Smooth muscle cell (in vitro differentiated cells): ENCODE measurements around the gene C5orf15. TPM values are rescaled to one million over a fixed set of nuclear protein-coding genes. Genes with fewer than 3 reads are reported as not detected.

ENCODE experiments used
- DNase-seq: peaks from one replicate; lab custom pipeline; 2025; ENCODE audit not compliant: unreplicated experiment; lab: John Stamatoyannopoulos, UW
- H2AFZ ChIP-seq: fragments of 200-600 bp; sonication (generic); 2 replicates; pipeline ENCODE4 v1.6.0; 2016; ENCODE audit warnings: antibody characterized with exemption, low read depth, mild to moderate bottlenecking
- H3F3A ChIP-seq: fragments of 200-600 bp; sonication (generic); 2 replicates; pipeline ENCODE4 v1.6.0; 2017; ENCODE audit warnings: antibody characterized with exemption, low read depth
- H3K27ac ChIP-seq: fragments of 200-600 bp; sonication (generic); 2 replicates; pipeline ENCODE4 v1.5.1; 2016; ENCODE audit warnings: low read depth, mild to moderate bottlenecking
- H3K27me3 ChIP-seq: fragments of 200-600 bp; sonication (generic); 2 replicates; pipeline ENCODE4 v1.6.1; 2016; ENCODE audit warnings: low read depth, mild to moderate bottlenecking
- H3K36me3 ChIP-seq: fragments of 200-600 bp; sonication (generic); 2 replicates; pipeline ENCODE4 v1.5.1; 2016; ENCODE audit warnings: low read depth
- H3K4me1 ChIP-seq: fragments of 200-600 bp; sonication (generic); 2 replicates; pipeline ENCODE4 v1.5.1; 2016; ENCODE audit warnings: low read depth
- H3K4me2 ChIP-seq: fragments of 200-600 bp; sonication (generic); 2 replicates; pipeline ENCODE4 v1.6.0; 2016; ENCODE audit warnings: mild to moderate bottlenecking
- H3K4me3 ChIP-seq: fragments of 200-600 bp; sonication (generic); 2 replicates; pipeline ENCODE4 v1.5.1; 2016; ENCODE audit warnings: mild to moderate bottlenecking
- H3K79me2 ChIP-seq: fragments of 200-600 bp; sonication (generic); 2 replicates; pipeline ENCODE4 v1.6.0; 2016; ENCODE audit warnings: low read depth, mild to moderate bottlenecking
- H3K9ac ChIP-seq: fragments of 200-600 bp; sonication (generic); 2 replicates; pipeline ENCODE4 v1.6.0; 2016; ENCODE audit warnings: low read depth
- H3K9me3 ChIP-seq: fragments of 200-600 bp; sonication (generic); replicated peaks from 2 replicates; pipeline ENCODE4 v1.5.1; 2016; ENCODE audit warnings: low read depth
- H4K20me1 ChIP-seq: fragments of 200-600 bp; sonication (generic); 2 replicates; pipeline ENCODE4 v1.6.0; 2016; ENCODE audit warnings: low read depth
- WGBS: methylation state at CpG from one replicate; pipeline ENCODE4 v1.1.7; 2016; ENCODE audit warnings: low lambda C conversion rate; 5-methylcytosine and 5-hydroxymethylcytosine counted together
- polyA plus RNA-seq: library from polyadenylated mRNA; unstranded; fragments of >200 nt; fragmentation: Nextera tagmentation; extraction: Ambion mirVana; gene quantifications from 2 replicates; pipeline ENCODE4 v1.2.1, GENCODE V29; 2016
- total RNA-seq: library from RNA; depleted of rRNA; stranded (reverse); fragments of >200 nt; gene quantifications from 2 replicates; pipeline ENCODE4 v1.2.3, GENCODE V29; 2014
- TF ChIP-seq, protein P1 (sequence below): fragments of 200-600 bp; sonication (generic); IDR thresholded peaks from 2 replicates; pipeline ENCODE4 v1.5.1; 2017; ENCODE audit warnings: borderline replicate concordance, mild to moderate bottlenecking, antibody characterized with exemption; ENCODE audit not compliant: insufficient read depth, poor library complexity, severe bottlenecking

C5orf15 gene
- total and polyA plus RNA-seq, 2 experiments from 2014 or later: 64.9 to 128 TPM

DNA sequence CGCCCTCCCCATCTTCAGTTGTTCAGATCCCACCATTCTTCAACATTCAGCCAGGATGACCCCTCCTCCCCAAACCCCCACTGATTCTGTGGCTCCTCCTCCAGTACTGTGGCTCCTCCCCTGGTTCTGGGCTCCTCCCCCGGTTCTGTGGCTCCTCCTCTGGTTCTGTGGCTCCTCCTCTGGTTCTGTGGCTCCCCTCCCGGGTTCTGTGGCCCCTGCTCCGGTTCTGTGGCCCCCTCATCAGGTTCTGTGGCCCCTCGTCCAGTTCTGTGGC is 32.8 kb downstream of the C5orf15 start:
- no peak overlapping the region for H3K27ac ChIP-seq
- H3K36me3 ChIP-seq: no peaks in the 10 kb centered on the region
- H2AFZ ChIP-seq: no peak overlapping the region
- H3K79me2 ChIP-seq: no peaks in the 10 kb centered on the region
- no peaks in the 10 kb centered on the region for H3F3A ChIP-seq
- no peak overlapping the region for H3K4me2 ChIP-seq
- no peaks in the 10 kb centered on the region for H3K4me1 ChIP-seq
- H4K20me1 ChIP-seq: no peaks in the 10 kb centered on the region
- H3K9me3 ChIP-seq: no peaks in the 10 kb centered on the region
- H3K9ac ChIP-seq: no peak overlapping the region
- H3K27me3 ChIP-seq: no peaks in the 10 kb centered on the region
- no peak overlapping the region for H3K4me3 ChIP-seq
- DNase-seq: no peak
- WGBS: 95% methylated on average over 5 of the region's 5 CpGs
- TF ChIP-seq, protein P1, sequence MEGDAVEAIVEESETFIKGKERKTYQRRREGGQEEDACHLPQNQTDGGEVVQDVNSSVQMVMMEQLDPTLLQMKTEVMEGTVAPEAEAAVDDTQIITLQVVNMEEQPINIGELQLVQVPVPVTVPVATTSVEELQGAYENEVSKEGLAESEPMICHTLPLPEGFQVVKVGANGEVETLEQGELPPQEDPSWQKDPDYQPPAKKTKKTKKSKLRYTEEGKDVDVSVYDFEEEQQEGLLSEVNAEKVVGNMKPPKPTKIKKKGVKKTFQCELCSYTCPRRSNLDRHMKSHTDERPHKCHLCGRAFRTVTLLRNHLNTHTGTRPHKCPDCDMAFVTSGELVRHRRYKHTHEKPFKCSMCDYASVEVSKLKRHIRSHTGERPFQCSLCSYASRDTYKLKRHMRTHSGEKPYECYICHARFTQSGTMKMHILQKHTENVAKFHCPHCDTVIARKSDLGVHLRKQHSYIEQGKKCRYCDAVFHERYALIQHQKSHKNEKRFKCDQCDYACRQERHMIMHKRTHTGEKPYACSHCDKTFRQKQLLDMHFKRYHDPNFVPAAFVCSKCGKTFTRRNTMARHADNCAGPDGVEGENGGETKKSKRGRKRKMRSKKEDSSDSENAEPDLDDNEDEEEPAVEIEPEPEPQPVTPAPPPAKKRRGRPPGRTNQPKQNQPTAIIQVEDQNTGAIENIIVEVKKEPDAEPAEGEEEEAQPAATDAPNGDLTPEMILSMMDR: no peak

DNA sequence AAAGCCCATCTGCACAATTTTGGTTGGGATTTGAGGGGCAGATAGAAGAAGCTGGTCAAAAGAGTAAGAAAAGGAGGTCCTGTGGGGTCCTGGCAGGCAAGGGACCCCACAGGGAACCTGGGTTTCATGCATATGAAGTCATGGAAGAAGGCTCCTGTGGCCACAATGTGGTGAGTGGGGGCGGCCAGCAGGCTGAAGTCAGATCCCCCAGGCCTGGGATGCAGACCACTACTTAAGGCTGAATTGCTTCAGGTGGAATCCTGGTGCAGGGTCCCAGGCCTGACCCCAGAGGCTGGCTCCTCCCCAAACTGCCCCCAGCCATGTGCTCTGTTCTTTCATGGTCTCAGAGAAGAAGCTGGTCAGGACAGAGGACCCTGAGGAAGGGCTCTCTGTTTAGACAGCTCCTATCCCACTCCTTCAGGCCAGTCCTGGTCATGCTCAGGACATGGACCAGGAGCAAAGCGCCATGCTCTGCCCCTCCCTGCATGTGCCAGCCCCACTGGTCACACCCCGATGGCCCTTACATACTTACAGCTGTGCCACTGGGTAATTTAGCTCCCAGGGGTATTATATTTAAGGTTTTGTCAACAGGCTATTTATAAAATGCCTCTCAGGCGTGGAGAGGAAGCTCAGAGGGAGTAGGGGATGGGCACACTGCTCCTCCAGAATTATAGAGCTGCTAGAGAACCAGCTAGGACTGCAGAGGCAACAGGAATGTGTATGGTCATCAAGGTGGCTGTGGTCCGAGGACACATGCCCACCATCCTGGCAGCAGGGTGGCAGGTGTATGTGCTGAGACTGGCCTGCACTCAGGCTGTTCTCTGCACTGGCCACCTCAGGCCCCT is 33.4 kb downstream of the C5orf15 start:
- no peaks in the 10 kb centered on the region for H3K27me3 ChIP-seq
- no peaks in the 10 kb centered on the region for H4K20me1 ChIP-seq
- no peaks in the 10 kb centered on the region for H3K36me3 ChIP-seq
- no peak overlapping the region for H3K9ac ChIP-seq
- DNase-seq: no peak
- no peak overlapping the region for H3K27ac ChIP-seq
- no peak overlapping the region for H3K4me2 ChIP-seq
- TF ChIP-seq, protein P1: no peak
- no peak overlapping the region for H3K4me3 ChIP-seq
- no peaks in the 10 kb centered on the region for H3K4me1 ChIP-seq
- no peaks in the 10 kb centered on the region for H3K9me3 ChIP-seq
- 88% methylated on average over 5 of the region's 5 CpGs for WGBS
- no peaks in the 10 kb centered on the region for H3K79me2 ChIP-seq
- H3F3A ChIP-seq: no peaks in the 10 kb centered on the region
- H2AFZ ChIP-seq: no peak overlapping the region

DNA sequence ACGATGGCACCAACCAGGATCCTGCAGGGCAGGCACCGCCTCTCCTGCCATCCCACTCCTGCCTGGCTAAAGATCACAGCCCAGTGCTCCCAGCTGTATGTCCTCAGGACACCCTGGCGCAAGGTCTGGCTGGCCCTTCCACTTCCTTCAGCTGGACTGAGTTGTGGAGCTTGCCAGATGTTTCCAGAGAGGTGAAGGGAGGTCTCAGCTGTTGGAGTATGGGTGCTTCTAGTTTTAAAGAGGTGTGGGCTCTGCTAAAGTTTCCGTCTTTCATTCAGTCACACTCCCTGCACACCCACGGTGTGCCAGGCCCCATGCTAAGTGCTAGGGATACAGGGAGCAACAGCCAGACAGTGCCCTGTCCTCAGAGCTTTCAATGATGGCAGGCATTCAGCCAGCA is 34.1 kb downstream of the C5orf15 start:
- Histone ChIP-seq H3K4me2 (no peak overlapping the region), H3K79me2 (no peaks in the 10 kb centered on the region), H3K27me3 (no peaks in the 10 kb centered on the region), H4K20me1 (no peaks in the 10 kb centered on the region), H3K36me3 (no peaks in the 10 kb centered on the region), H3K27ac (no peak overlapping the region), H3K9me3 (no peaks in the 10 kb centered on the region), H3F3A (no peaks in the 10 kb centered on the region), H3K4me1 (no peaks in the 10 kb centered on the region), H3K4me3 (no peak overlapping the region), H3K9ac (no peak overlapping the region), H2AFZ (no peak overlapping the region)
- TF ChIP-seq, protein P1: no peak
- no peak for DNase-seq
- 95% methylated on average over 5 of the region's 5 CpGs for WGBS

DNA sequence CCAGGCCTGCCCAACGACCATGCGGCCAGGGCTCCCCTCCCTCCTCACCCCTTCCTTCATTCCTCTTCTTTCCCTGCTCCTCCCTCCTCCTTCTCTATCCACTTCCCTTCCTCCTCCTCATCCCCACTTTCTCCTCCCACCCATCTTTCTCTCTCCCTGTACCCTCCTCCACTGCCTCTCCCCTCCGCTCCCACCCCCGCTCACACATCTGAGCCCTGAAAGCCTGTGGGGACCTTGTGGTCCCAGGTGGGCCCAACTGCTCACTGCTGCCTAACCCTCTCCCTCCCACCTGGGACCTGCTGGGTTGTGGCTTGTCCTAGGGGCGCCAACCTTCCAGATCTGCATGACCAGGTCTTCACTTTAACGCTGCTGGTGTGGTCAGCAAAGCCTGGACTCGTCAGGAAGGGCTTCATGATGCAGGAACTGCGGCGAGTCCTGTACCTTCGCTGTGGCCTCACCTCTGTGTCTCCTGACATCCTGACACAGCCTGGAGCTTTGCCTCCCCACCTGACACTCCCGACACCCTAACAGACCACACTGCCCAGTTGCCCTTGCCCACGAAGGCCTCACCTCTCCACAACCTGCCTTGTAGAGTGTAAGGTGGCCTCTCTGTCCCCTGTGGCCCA is 34.6 kb downstream of the C5orf15 start:
- WGBS: 91% methylated on average over 12 of the region's 12 CpGs
- TF ChIP-seq, protein P1: no peak
- Histone ChIP-seq H3F3A (no peaks in the 10 kb centered on the region), H3K9ac (no peak overlapping the region), H3K79me2 (no peaks in the 10 kb centered on the region), H2AFZ (no peak overlapping the region), H3K4me2 (no peak overlapping the region), H3K27me3 (no peaks in the 10 kb centered on the region), H3K4me1 (no peaks in the 10 kb centered on the region), H3K27ac (no peak overlapping the region), H3K9me3 (no peaks in the 10 kb centered on the region), H3K4me3 (no peak overlapping the region), H4K20me1 (no peaks in the 10 kb centered on the region), H3K36me3 (no peaks in the 10 kb centered on the region)
- no peak for DNase-seq
